GM21576 (cell line): ENCODE results near the gene DGKB.

ENCODE experiments used
- ATAC-seq: cut with Tn5 transposase; IDR thresholded peaks from one replicate; pipeline ENCODE4 v1.9.1; 2021; ENCODE audit warnings: mild to moderate bottlenecking, moderate library complexity; ENCODE audit not compliant: unreplicated experiment

DGKB gene

GRCh38 chr7:14761510-14762296 lies 140.8 kb downstream of the DGKB start:
- ATAC-seq, result no peak

- no peak for ATAC-seq
Measured at GRCh38 chr7:14760730-14761478, 141.6 kb downstream of the DGKB start.

DNA sequence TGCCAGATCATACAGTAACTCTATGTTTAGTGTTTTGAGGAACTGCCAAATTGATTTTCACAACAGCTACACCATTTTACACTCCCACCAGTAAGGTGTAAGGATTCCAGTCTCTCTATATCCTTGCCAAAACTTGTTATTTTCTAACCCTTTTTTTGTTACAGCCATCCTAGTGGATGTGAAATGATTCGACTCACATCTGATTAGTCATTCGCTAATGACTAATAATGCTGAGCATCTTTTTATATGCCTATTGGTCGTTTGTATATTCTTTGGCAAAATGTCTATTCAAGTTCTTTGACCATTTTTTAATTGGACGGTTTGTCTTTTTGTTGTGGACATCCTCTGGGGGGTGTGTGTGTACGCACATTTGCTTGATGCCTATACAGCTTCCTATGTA lies 142.8 kb downstream of the DGKB start:
- ATAC-seq, result no peak

DNA sequence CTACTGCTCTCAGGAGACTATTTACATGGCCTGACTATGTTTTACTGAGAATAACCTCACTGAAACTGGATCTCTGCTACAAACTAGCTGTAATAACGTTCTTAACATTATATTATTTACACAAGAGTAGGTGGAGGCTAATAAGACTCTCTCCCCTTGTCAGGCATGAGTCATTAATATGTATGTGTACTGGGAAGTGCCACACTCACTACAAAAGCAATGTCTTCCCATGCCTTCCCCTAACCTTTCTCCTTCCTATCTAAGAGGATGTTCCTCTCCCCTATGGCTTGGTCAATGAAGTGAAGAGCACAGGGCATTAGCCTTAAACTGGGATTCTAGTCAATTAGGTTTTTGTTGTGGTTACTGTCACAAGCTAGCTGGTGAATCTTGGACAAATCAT lies 147.9 kb downstream of the DGKB start:
- no peak for ATAC-seq

DNA sequence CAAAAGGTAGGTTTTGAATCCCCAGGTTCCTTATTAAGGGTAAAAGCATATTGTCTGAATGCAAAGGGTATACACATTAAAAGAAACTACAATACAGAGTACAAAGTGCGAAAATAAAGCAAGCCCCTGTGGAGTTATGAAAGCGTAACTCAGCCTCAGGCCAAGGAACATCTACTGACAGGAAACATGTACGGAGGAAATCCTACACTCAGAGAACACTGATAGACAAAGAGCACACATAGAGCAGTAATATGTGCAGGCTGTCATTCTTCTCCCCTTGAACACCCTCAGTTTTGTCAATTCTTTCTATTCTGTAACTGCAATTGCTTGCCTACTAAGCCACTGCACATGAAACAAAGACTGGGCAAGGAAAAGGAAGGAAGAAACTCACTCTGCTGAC lies 150.2 kb downstream of the DGKB start:
- ATAC-seq, result no peak

GRCh38 chr7:14751461-14751860 lies 151.1 kb downstream of the DGKB start:
- ATAC-seq, result no peak

GRCh38 chr7:14748461-14748860 lies 154.1 kb downstream of the DGKB start:
- ATAC-seq, result no peak

DNA sequence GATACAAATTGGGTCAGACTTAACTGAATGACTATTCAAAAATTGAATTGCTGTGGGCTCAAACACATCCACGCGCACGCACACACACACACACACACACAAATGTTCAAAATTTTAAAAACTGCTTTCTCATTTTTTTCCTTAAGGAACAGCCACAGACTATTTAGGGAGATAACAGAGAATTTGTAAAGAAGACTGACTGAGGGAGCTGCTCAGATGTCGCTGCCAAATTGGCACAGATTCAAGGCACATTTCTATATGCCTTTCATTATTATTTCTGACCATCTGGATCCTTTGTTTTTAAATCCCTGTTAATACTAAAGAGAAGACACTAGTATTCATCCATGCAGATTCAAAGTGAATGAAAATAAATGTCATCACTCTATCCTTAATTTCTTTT lies 154.8 kb downstream of the DGKB start:
- ATAC-seq, result no peak

DNA sequence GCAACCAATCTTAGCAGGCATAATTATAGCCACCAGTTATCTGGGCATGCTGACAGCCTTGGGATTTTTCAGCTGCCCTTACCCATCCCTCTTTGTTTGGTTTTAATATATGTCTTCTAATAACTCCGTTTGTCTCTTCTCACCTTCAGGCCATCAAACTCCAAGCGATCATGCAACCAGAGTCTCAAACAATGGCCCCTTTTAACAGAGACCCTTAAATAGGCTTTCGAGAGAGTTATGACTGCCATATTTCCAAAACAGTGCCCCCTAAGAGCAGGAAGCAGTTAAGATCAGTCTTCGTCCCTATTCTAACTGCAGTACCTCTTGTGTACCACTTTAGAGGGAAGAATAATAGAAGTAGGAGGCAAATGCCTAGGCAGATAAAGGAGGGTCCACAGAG lies 157.5 kb downstream of the DGKB start:
- no peak for ATAC-seq

DNA sequence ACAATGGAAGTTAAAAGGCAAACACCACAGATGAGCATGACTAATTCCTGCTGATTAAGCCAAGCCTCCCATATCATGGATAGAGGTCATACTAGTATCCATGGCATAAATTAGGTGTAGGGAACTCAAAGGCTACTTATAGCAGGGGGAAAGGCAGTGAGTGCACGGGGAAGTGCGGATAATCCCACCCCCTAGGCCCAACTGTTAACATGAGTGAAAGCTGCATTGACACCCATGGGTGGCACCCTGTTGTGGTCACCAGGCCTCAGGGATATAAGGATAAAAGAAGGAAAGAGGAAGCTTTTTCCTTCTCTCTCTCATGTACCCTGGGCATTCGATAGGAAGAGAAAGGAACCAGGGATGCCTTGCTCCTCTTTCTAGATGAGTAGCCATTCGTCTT lies 161.9 kb downstream of the DGKB start:
- ATAC-seq, result no peak

- ATAC-seq, result no peak
Measured at GRCh38 chr7:14739841-14740185, 162.7 kb downstream of the DGKB start.

- ATAC-seq, result no peak
Measured at GRCh38 chr7:14739168-14739840, 163.2 kb downstream of the DGKB start.

GRCh38 chr7:14738086-14738485 lies 164.5 kb downstream of the DGKB start:
- no peak for ATAC-seq

DNA sequence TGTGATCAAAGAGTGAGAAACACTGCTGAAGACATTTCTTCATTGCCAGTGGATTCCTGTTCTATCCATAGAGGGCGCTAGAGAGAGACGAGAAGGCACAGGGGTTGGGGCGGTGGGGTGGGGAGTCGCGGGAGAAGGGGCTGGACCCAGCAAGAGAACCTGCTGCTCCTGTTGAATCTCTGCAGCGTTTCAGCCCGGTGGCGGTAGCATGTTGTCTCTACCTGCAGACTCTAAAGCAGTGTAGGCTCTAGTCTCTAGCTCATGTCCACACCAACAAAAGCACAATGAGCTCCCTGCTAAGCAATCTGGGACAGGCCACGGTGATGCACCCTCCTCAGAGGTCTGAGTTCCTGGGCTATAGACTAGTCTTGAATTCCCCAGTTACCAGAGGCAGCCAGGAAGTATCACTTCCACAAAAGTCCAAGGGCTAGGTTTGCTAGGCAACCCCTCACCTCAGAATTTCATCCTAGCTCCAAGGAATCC lies 167.7 kb downstream of the DGKB start:
- ATAC-seq, result no peak

- no peak for ATAC-seq
Measured at GRCh38 chr7:14720785-14721184, 181.8 kb downstream of the DGKB start.

GRCh38 chr7:14717816-14718215 lies 184.7 kb downstream of the DGKB start:
- no peak for ATAC-seq

GRCh38 chr7:14717169-14717568 lies 185.4 kb downstream of the DGKB start:
- no peak for ATAC-seq

DNA sequence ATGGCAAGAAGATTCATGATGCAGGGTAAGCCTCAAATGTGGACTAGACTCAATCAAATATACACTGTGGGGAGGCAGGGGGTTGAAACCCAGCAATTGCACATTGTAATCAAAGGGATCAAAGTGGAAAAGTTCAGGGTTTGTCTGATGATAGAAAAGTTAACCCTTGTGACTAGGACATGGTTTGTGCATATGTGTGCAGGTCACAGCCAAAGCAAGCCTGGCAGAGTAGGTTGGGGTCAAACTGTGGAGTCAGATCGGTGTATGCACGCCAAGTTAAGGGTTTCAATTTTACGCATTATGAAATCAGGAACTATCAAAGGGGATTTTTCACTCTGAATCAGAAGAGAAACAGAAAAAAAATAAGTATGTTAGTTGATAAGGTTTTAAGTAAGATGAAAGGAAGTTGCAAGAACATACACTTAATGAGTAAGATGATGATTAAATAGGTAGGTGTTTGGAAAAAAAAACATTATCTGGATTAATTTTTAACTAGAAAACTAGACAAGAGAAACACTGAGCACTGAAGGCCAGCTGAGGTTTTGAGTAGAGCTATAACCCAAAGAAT lies 188.3 kb downstream of the DGKB start:
- peak; percentile 97 for ATAC-seq

DNA sequence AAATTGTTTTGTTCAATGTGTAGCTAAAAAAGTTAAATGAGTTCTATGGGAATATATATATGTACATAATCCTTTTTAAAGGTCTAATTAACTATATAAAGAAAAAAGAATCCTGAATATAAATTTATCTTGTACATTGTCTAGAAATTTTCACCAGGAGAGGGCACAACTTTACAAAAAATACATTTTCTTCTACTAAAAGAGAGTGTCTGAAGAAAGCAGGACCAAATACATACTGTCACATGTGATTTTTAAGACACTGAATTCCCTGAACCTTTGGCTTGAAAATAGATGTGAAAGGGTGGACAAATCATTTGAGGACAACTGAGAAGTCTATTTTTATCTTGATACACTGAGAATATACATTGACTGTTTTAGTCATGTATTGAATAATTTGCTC lies 204.3 kb downstream of the DGKB start:
- ATAC-seq, result no peak

GRCh38 chr7:14697684-14698083 lies 204.9 kb downstream of the DGKB start:
- no peak for ATAC-seq

GRCh38 chr7:14691597-14692203 lies 210.9 kb downstream of the DGKB start:
- peak; percentile 57 for ATAC-seq
